ENCODE data around the gene DHCR7.

DHCR7 gene

GRCh38 chr11:71456831-71457230 is 8.6 kb upstream of the DHCR7 start:
- no peak for DNase-seq (ENCODE audit: low spot score)

DNA sequence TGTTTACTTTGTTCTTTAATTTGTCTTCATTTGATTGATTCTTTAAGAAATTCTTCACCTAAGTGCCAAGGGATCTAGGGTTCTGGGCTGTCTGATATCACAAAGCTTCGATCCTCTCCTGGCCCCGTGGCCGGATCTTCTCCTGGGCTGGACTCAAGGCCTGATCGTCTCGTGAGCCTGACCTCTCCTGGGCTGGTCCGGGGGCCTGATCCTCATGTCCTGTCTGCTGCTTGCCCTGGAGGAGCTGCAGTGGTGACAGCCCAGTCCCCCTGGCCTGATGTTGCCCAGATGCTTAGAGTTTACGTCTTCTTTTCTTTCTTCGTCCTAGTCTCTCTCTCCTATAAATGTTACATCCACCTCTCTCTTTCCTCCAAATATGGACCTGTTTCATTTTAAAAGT is 8.1 kb upstream of the DHCR7 start:
- no peak for DNase-seq (ENCODE audit: low spot score)

DNA sequence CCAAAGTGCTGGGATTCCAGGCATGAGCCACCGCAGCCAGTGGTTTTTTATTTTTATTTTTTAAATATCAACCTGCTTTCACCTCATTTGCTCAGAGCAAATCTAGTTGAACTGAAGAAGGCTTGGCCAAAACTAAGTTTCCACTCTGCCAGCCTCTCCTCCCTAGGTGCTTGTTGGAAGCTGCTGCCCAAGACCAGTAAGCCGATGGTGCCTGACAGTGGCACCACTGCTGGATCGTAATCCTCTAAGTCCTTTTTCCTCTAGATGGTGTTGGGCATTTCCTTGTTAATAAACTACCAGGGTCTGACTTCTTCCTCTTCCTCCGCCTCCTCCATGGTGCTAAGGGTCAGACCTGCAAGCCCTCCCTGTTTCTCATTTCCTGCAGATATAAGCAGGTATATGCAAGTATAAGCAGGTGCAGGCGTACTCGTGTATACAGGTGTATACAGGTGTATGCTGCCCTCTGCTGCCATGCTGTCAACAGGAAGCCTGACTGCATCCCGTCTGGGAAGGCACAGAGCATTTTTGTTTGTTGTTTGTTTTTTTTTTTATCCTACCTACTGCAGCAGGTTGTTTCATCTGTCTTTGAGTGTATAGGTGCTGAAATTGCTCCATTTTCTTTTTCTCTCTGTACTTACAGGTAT is 6.4 kb upstream of the DHCR7 start:
- no peak for DNase-seq (ENCODE audit: low spot score)

DNA sequence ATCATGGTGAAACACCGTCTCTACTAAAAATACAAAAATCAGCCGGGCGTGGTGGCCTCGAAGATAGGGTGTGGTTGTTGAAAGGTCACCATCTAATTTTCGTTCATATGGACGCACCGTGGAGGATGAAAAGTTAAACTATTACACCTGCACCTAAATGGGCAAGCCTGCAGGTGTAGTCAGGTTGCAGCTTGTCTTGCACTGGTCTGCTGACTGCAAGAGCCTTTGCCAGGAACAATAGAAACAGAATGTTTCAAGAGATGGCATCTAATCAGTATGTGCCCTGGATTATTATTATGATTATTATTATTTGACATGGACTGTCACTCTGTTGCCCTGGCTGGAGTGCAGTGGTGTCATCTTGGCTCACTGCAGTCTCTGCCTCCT is 5.7 kb upstream of the DHCR7 start:
- no peak for DNase-seq (ENCODE audit: low spot score)

DNA sequence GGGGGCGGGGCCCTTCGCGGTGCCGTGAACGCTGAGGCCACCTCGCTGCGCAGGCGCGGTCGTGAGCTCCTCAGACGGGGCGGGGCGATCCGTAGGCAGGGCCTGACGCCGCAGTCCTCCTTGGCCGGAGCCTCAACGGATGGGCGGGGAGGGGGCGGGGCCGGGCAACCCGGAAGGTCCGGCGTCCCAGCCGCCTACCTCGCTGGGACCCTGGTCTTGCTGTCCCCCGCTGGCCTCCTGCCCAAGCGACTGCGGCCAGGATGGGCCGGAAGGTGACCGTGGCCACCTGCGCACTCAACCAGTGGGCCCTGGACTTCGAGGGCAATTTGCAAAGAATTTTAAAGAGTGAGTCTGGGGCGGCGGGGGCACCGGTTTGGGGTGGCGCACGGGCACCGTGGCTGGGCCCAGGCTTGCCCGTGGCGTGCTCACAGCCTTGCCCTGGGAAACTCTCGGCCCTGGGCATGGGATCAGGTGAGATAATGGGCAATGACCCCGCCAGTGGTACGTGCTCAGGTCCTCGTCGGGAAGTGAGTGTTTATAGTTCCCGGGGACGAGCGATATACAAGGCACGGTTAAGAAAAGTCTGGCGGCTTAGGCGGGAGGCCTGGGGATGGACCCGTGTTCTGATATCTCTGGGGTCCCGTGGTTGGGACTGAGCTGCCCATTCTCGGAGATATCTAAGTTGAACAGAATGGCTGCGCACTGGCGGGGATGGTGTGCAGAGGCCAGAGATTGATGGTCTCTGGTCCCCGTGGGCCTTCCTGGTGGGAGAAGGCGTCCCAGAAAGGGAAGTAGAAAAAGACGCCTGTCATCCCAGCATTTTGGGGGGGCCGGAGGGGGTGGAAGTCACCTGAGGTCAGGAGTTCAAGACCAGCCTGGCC is 5.1 kb upstream of the DHCR7 start, which contains the start of gene NADSYN1:
TSS of gene NADSYN1 (plus strand) at position 167 of the 881 bp plus-strand sequence. CDS start at position 261, 94 bp downstream.
- DNase-seq (ENCODE audit: low spot score) = peak; percentile 100

GRCh38 chr11:71452199-71453036 is 4.2 kb upstream of the DHCR7 start:
- peak; percentile 24 for DNase-seq (ENCODE audit: low spot score)

GRCh38 chr11:71451596-71452198 is 3.5 kb upstream of the DHCR7 start:
- no peak for DNase-seq (ENCODE audit: low spot score)

DNA sequence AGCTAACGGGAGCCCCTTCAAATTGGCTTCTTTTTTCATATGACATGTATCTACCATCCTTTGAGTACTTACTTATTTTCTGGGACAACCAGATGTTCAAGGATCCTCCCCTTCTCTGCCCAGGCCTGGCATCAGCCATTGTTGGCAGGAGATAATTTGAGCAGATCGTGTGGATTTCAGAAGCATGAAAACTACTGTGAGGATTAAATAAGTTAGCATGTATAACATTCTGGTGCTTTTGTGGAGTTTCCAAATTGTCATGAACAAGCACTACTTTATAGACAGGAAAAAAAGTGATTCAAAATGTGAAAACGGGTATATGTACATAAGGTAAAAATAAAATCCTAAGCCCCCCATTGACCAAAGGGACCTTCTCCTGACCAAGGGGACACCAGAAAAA is 2.7 kb upstream of the DHCR7 start:
- no peak for DNase-seq (ENCODE audit: low spot score)

DNA sequence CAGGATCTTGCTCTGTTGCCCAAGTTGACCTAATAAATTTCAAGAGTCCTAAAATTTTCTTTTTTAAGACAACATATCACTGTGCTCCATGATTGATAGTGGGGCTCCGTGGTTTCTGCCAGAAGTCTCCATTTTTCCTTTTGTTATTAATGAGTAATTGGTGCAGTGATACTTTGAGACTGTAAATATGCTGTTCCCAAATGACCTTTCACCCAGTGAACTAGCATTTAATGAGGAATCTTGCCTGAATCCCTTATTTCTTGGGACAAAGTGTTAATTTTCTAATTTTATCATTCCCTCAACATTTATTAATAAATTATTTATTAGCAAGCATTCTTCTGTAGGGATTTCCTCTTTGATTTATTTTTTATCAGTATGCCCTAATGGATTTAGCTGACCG is 2.3 kb upstream of the DHCR7 start:
- DNase-seq (ENCODE audit: low spot score) = no peak

GRCh38 chr11:71449596-71449995 is 1.4 kb upstream of the DHCR7 start:
- DNase-seq (ENCODE audit: low spot score) = no peak

DNA sequence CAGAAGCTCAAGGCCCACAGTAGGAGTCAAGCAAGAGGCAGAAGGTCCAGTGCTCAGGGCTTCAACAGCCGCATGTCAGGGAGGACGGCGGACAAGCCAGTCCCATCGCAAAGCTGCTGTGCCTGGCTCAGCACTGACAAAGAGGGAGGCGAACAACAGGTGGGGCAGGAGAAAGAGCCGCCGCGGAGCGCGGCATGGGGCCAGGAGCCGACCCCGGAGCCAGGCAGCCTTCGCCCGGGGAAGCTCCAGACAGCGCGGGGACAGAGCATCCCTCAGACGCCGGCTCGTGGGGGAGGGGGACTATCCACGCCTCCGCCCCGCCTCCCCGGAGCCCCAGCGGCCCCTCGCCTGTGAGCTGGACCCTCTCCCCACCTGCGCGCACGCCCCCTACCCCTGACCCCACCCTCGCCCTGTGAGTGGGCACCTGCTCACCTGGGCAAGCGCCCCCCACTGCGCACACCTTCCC is 369 bp downstream of the DHCR7 start:
- peak; percentile 33 for DNase-seq (ENCODE audit: low spot score)

GRCh38 chr11:71446942-71447688 is 1.1 kb downstream of the DHCR7 start:
- DNase-seq (ENCODE audit: low spot score) = peak; percentile 66

GRCh38 chr11:71446150-71446549 is 2.0 kb downstream of the DHCR7 start:
- no peak for DNase-seq (ENCODE audit: low spot score)

DNA sequence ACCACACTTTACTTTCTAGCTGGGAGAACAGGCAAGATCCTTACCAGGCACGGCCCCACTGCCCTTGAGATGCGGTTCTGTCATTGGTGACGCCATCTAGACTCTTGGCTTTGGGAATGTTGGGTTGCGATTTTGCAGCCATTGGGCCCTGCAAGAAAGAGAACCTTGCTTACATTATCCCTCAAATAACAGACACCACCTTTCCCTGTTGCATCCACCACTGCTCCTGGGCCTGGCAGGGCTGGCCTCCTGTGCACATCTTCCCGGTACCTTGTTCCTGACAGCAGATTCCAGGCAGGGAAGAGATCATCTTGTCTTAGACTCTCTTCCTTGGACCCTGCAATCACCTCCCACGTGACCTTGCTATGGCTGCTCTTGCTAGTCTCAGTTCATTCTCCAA is 3.4 kb downstream of the DHCR7 start:
- DNase-seq (ENCODE audit: low spot score) = no peak

GRCh38 chr11:71443736-71444445 is 4.3 kb downstream of the DHCR7 start:
- no peak for DNase-seq (ENCODE audit: low spot score)

DNA sequence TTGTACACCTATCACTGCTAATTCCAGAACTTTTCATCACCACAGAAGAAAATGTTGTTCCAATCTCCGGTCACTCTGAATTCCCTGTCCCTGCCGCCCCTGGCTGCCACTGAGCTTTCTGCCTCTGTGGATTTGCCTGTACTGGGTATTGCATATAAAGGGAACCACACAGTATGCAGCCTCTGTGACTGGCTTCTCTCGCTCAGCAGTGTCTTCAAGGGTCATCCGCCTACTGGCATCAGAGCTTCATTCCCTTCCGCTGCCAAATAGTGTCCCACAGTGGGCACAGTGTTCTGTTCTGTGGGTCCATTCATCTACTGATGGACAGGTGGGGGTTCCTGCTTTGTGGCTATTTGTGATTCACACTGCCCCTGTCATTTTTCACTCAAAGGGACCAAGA is 5.3 kb downstream of the DHCR7 start:
- no peak for DNase-seq (ENCODE audit: low spot score)

DNA sequence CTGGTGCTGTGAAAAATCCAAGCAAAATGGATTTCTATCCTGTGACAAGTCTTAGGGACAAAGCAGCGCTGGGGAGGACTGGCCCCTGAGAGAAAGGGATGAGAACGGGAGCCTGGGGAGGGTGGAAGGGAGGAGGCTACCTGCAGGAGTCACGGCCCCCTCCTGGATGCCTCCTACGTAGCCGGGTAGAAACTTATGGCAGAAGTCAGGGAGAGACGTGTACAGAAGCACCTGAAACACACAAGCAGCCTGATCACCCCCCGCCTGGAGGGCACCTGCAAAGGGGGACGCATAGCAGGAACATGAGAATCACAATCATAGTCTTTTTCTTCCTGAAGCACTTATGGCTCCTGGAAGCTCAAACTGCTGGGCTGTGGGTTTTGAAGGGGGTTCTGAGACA is 6.1 kb downstream of the DHCR7 start:
- DNase-seq (ENCODE audit: low spot score) = no peak

- DNase-seq (ENCODE audit: low spot score) = no peak
These were observed 6.9 kb downstream of the DHCR7 start for GRCh38 chr11:71441251-71441650.

DNA sequence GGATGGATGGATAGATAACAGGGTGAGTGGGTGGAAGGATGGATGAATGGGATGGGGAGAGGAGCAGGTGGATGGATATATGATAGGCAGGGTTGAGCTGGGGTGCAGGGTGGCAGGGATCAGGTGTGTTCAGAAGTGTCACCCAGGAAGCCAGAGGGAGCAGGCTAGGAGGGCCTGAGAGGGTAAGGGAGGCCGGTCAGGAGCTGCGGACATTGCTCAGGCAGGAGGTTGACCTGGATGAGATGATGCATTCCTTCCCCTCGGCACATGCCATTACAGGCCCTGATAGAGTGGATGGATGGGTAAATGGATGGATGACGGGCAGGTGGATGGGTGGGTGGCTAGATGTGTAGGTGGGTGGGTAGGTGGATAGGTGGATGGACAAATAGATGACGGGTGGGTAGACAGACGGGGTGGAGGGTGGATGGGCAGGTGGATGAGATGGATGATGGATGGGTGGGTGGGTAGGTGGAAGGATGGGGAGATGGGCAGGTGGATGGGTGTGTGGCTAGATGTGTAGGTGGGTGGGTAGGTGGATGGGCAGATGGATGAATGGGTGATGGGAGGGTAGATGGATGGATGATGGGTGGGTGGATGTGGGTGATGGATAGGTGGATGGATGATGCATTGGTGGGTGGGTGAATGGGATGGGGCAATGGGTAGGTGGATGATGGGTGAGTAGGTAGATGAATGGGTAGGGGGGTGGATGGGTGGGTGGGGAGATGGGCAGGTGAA is 8.0 kb downstream of the DHCR7 start:
- DNase-seq (ENCODE audit: low spot score) = no peak

DNA sequence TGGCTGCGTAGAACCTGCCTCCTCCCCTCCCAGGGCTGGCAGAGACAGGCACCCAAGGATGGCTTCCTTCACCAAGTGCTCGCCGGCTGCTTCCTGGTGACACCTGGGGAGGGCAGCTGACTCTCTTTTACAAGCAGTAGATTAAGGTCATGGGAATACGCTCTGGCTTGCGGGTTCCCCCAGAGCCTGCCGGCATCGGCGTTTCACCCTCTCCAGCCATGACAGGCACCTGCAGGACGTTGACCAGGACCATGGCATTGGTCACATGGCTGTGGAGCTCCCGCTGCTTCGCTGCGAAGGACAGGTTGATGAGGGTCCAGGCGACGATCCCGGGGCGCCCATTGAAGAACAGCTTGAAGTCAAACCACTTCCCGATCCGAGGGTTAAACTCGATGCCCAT is 9.5 kb downstream of the DHCR7 start:
- no peak for DNase-seq (ENCODE audit: low spot score)

Measured in AG08396 (cell line).